G401.6 (cell line): ENCODE data around the gene KDELR3.

ENCODE experiments used
- FAIRE-seq: peaks from 2 replicates; lab custom pipeline; 2012; peaks lifted over from hg19 to GRCh38; lab: Jason Lieb, UNC

The KDELR3 gene

DNA sequence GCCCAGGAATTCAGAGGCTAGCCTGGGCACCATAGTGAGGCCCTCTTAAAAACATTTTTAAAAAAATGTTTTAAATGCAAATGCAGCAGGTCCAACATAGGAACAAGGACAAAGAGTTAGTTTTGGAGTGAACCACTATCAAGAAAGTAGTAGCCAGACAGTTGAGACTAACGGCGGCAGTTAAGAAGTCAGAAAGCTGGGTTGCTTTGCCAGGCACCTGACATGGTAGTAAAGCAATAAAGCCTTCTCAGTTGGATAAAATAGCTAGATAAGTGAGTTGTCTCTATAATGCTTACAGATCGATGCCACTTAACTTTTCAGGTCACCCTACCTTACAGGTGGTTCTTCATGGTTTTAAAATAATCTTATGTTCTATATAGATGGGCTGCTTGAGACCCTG, 55.1 kb downstream of the KDELR3 start:
- no peak for FAIRE-seq

- FAIRE-seq: no peak
These were observed 55.6 kb downstream of the KDELR3 start for GRCh38 chr22:38523479-38523878.

DNA sequence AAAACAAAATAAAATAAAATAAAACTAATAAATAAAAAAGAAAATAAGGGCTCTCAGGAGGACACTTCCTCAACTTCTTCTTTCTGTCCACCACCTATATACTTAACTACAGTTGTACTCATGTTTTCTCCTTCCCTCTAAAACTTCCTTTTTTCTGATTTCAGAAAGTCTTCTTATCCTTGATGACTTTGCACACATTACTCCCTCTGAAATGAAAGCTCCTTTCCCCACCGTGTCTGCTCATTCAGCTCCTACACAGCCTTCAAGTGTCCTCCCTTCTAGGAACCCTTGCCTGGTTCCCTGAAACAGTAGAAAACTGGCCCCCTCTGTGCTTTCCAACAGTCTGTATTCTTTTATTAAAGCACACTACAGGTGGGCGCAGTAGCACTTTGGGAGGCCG, 56.5 kb downstream of the KDELR3 start:
- no peak for FAIRE-seq

GRCh38 chr22:38531251-38531938, 63.5 kb downstream of the KDELR3 start:
- no peak for FAIRE-seq
